ENCODE data around the gene PCDH19.

PCDH19 gene

GRCh38 chrX:100407147-100407783, 2.8 kb downstream of the PCDH19 start:
- DNase-seq (ENCODE audit: low read depth in 4 of 4, low spot score in 1 of 4): no peak

- no peak for DNase-seq (ENCODE audit: low read depth in 4 of 4, low spot score in 1 of 4)
Observed at GRCh38 chrX:100405424-100405823, 4.6 kb downstream of the PCDH19 start.

- DNase-seq (ENCODE audit: low read depth in 4 of 4, low spot score in 1 of 4): no peak
Observed at GRCh38 chrX:100404851-100405250, 5.2 kb downstream of the PCDH19 start.

GRCh38 chrX:100395781-100396180, 14.3 kb downstream of the PCDH19 start:
- no peak for DNase-seq (ENCODE audit: low read depth in 4 of 4, low spot score in 1 of 4)

GRCh38 chrX:100381619-100382018, 28.5 kb downstream of the PCDH19 start:
- no peak for DNase-seq (ENCODE audit: low read depth in 4 of 4, low spot score in 1 of 4)

GRCh38 chrX:100379388-100379986, 30.6 kb downstream of the PCDH19 start:
- no peak for DNase-seq (ENCODE audit: low read depth in 4 of 4, low spot score in 1 of 4)

GRCh38 chrX:100377826-100378225, 32.2 kb downstream of the PCDH19 start:
- no peak for DNase-seq (ENCODE audit: low read depth in 4 of 4, low spot score in 1 of 4)

- DNase-seq (ENCODE audit: low read depth in 4 of 4, low spot score in 1 of 4): no peak
Observed at GRCh38 chrX:100376576-100376975, 33.5 kb downstream of the PCDH19 start.

GRCh38 chrX:100373673-100374072, 36.4 kb downstream of the PCDH19 start:
- no peak for DNase-seq (ENCODE audit: low read depth in 4 of 4, low spot score in 1 of 4)

GRCh38 chrX:100368167-100368566, 41.9 kb downstream of the PCDH19 start:
- DNase-seq (ENCODE audit: low read depth in 4 of 4, low spot score in 1 of 4): no peak

GRCh38 chrX:100363896-100364295, 46.2 kb downstream of the PCDH19 start:
- DNase-seq (ENCODE audit: low read depth in 4 of 4, low spot score in 1 of 4): no peak

GRCh38 chrX:100358766-100359165, 51.3 kb downstream of the PCDH19 start:
- no peak for DNase-seq (ENCODE audit: low read depth in 4 of 4, low spot score in 1 of 4)

- no peak for DNase-seq (ENCODE audit: low read depth in 4 of 4, low spot score in 1 of 4)
Observed at GRCh38 chrX:100356351-100356896, 53.6 kb downstream of the PCDH19 start.

GRCh38 chrX:100355680-100356079, 54.4 kb downstream of the PCDH19 start:
- DNase-seq (ENCODE audit: low read depth in 4 of 4, low spot score in 1 of 4): no peak

GRCh38 chrX:100353326-100353725, 56.7 kb downstream of the PCDH19 start:
- DNase-seq (ENCODE audit: low read depth in 4 of 4, low spot score in 1 of 4): no peak

- DNase-seq (ENCODE audit: low read depth in 4 of 4, low spot score in 1 of 4): no peak
Observed at GRCh38 chrX:100350704-100351489, 59.2 kb downstream of the PCDH19 start.

GRCh38 chrX:100349391-100349790, 60.7 kb downstream of the PCDH19 start:
- no peak for DNase-seq (ENCODE audit: low read depth in 4 of 4, low spot score in 1 of 4)

GRCh38 chrX:100341142-100341510, 68.9 kb downstream of the PCDH19 start:
- DNase-seq (ENCODE audit: low read depth in 4 of 4, low spot score in 1 of 4): no peak

- DNase-seq (ENCODE audit: low read depth in 4 of 4, low spot score in 1 of 4): no peak
Observed at GRCh38 chrX:100340491-100341141, 69.5 kb downstream of the PCDH19 start.

GRCh38 chrX:100328351-100328750, 81.7 kb downstream of the PCDH19 start:
- DNase-seq (ENCODE audit: low read depth in 4 of 4, low spot score in 1 of 4): no peak

GRCh38 chrX:100319716-100320115, 90.4 kb downstream of the PCDH19 start:
- no peak for DNase-seq (ENCODE audit: low read depth in 4 of 4, low spot score in 1 of 4)

- DNase-seq (ENCODE audit: low read depth in 4 of 4, low spot score in 1 of 4): no peak
Observed at GRCh38 chrX:100316987-100317386, 93.1 kb downstream of the PCDH19 start.

All from stimulated activated CD4-positive, alpha-beta T cell treated with anti-CD3 and anti-CD28 coated beads, Interleukin-1b, Interleukin-23, amount 100 ng/mL, for 24 hours (primary cell).